CD4-positive, alpha-beta T cell treated with Interferon alpha-2 for 1 hour (primary cell): ENCODE data around the gene USP3.
A peak's percentile ranks its signal among the peaks of the same experiment; 100 is the strongest.
"Not testable (repeated sequence)": the region's sequence is repeated elsewhere in the genome, so short reads cannot be mapped to it uniquely, and the experiment has no call there.

Experiments used
- DNase-seq, 2 donors: peaks; one replicate each; pipeline ENCODE4 v3.0.0-alpha.2; 2020 to 2022

Gene USP3

GRCh38 chr15:63513728-63514127, 9.3 kb downstream of the USP3 start:
- no peak for DNase-seq

GRCh38 chr15:63514531-63514943, 10.1 kb downstream of the USP3 start:
- no peak for DNase-seq

- no peak for DNase-seq
These were observed 12.8 kb downstream of the USP3 start for GRCh38 chr15:63517202-63517601.

- no peak for DNase-seq
These were observed 13.2 kb downstream of the USP3 start for GRCh38 chr15:63517628-63518027.

- DNase-seq = no peak
These were observed 14.6 kb downstream of the USP3 start for GRCh38 chr15:63519041-63519440.

- DNase-seq = no peak
These were observed 15.3 kb downstream of the USP3 start for GRCh38 chr15:63519548-63520178.

GRCh38 chr15:63520462-63520861, 16.1 kb downstream of the USP3 start:
- DNase-seq = not testable (repeated sequence)

- no peak for DNase-seq
These were observed 17.8 kb downstream of the USP3 start for GRCh38 chr15:63522225-63522578.

GRCh38 chr15:63523306-63523990, 19.1 kb downstream of the USP3 start:
- no peak for DNase-seq

GRCh38 chr15:63524316-63525015, 20.1 kb downstream of the USP3 start:
- DNase-seq = no peak

GRCh38 chr15:63526401-63526800, 22.0 kb downstream of the USP3 start:
- no peak for DNase-seq

- no peak for DNase-seq
These were observed 23.8 kb downstream of the USP3 start for GRCh38 chr15:63528138-63528659.

- DNase-seq = no peak
These were observed 25.8 kb downstream of the USP3 start for GRCh38 chr15:63530235-63530634.

GRCh38 chr15:63530752-63531299, 26.4 kb downstream of the USP3 start:
- no peak for DNase-seq

- no peak for DNase-seq
These were observed 27.2 kb downstream of the USP3 start for GRCh38 chr15:63531586-63531985.

GRCh38 chr15:63532307-63532744, 27.9 kb downstream of the USP3 start:
- DNase-seq = no peak

- DNase-seq = not testable (repeated sequence)
These were observed 30.5 kb downstream of the USP3 start for GRCh38 chr15:63534888-63535287.

- no peak for DNase-seq
These were observed 31.3 kb downstream of the USP3 start for GRCh38 chr15:63535689-63536088.

- DNase-seq = no peak
These were observed 34.5 kb downstream of the USP3 start for GRCh38 chr15:63538876-63539275.

GRCh38 chr15:63539521-63539920, 35.1 kb downstream of the USP3 start:
- no peak for DNase-seq

GRCh38 chr15:63539998-63540397, 35.6 kb downstream of the USP3 start:
- no peak for DNase-seq

GRCh38 chr15:63540449-63540848, 36.1 kb downstream of the USP3 start:
- no peak for DNase-seq

GRCh38 chr15:63544258-63545026, 40.0 kb downstream of the USP3 start:
- DNase-seq = peak in 1 of 2 donors; percentile 5
